C4-2B (cell line): ENCODE measurements around the gene KSR2.

Experiments used
- ZFX ChIP-seq: fragments of 450-650 bp; IDR thresholded peaks from 2 replicates; pipeline ENCODE4 v1.6.1; 2017
- TF ChIP-seq, protein P1 (sequence below): fragments of 450-650 bp; conservative IDR thresholded peaks from 2 replicates; pipeline ENCODE4 v1.5.1; 2017; ENCODE audit warnings: mild to moderate bottlenecking

DNA sequence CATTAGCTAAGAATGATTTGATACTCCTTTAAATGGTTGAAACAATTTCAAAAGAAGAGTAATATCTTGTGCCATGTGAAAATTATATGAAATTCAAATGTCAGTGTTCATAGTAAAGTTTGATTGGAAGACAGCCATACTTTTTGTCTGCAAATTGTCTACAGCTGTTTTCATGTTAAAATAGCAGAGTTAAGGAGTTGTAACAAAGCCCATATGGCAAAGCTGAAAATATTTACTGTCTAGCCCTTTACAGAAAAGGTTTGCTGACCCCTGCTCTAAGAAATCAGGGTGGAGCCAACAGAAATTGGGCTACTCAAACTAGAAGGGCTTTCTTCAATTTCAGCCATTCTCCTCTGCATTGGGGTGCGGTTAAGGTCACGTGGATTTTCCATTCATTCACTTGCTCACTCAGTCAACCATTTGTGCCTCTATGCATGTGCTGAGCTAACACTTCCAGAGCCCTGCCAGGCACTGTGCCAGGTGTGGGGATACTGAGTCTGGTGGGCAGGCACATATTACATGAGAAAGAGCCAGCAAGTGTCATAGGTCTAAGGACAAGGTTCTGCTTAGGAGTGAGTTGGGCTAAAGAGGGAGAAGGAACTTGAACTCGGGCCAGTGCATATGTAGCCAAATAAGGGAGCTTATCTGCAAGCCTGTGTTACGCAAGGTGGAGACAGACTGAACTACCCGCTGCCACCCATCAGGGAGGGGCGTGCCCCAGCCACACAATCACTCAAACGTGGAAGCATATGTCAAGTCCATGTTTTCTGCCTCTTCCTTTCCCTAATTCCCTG, 467.5 kb downstream of the KSR2 start:
- TF ChIP-seq, protein P1, sequence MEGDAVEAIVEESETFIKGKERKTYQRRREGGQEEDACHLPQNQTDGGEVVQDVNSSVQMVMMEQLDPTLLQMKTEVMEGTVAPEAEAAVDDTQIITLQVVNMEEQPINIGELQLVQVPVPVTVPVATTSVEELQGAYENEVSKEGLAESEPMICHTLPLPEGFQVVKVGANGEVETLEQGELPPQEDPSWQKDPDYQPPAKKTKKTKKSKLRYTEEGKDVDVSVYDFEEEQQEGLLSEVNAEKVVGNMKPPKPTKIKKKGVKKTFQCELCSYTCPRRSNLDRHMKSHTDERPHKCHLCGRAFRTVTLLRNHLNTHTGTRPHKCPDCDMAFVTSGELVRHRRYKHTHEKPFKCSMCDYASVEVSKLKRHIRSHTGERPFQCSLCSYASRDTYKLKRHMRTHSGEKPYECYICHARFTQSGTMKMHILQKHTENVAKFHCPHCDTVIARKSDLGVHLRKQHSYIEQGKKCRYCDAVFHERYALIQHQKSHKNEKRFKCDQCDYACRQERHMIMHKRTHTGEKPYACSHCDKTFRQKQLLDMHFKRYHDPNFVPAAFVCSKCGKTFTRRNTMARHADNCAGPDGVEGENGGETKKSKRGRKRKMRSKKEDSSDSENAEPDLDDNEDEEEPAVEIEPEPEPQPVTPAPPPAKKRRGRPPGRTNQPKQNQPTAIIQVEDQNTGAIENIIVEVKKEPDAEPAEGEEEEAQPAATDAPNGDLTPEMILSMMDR = no peak
- no peak for TF ChIP-seq ZFX
